ENCODE results near the gene ZYG11B.
A peak's percentile ranks its signal among the peaks of the same experiment; 100 is the strongest.
"Not testable (repeated sequence)": the region's sequence is repeated elsewhere in the genome, so short reads cannot be mapped to it uniquely, and the experiment has no call there.

The ZYG11B gene

GRCh38 chr1:52756020-52756419 is 29.8 kb downstream of the ZYG11B start:
- DNase-seq (ENCODE audit: low read depth) = no peak

GRCh38 chr1:52759908-52760307 is 33.7 kb downstream of the ZYG11B start:
- no peak for DNase-seq (ENCODE audit: low read depth)

- no peak for DNase-seq (ENCODE audit: low read depth)
These were observed 41.5 kb downstream of the ZYG11B start for GRCh38 chr1:52767596-52768280.

GRCh38 chr1:52769346-52770033 is 43.2 kb downstream of the ZYG11B start:
- DNase-seq (ENCODE audit: low read depth) = no peak

GRCh38 chr1:52771384-52771783 is 45.1 kb downstream of the ZYG11B start:
- DNase-seq (ENCODE audit: low read depth) = no peak

GRCh38 chr1:52786148-52786547 is 59.9 kb downstream of the ZYG11B start:
- DNase-seq (ENCODE audit: low read depth) = no peak

GRCh38 chr1:52790429-52790828 is 64.2 kb downstream of the ZYG11B start:
- not testable (repeated sequence) for DNase-seq (ENCODE audit: low read depth)

- DNase-seq (ENCODE audit: low read depth) = no peak
These were observed 65.8 kb downstream of the ZYG11B start for GRCh38 chr1:52792036-52792435.

GRCh38 chr1:52793717-52794116 is 67.5 kb downstream of the ZYG11B start:
- DNase-seq (ENCODE audit: low read depth) = not testable (repeated sequence)

GRCh38 chr1:52795464-52795863 is 69.2 kb downstream of the ZYG11B start:
- DNase-seq (ENCODE audit: low read depth) = no peak

GRCh38 chr1:52798331-52798730 is 72.1 kb downstream of the ZYG11B start:
- DNase-seq (ENCODE audit: low read depth) = no peak

- no peak for DNase-seq (ENCODE audit: low read depth)
These were observed 74.8 kb downstream of the ZYG11B start for GRCh38 chr1:52801011-52801410.

GRCh38 chr1:52804083-52804482 is 77.8 kb downstream of the ZYG11B start:
- not testable (repeated sequence) for DNase-seq (ENCODE audit: low read depth)

- DNase-seq (ENCODE audit: low read depth) = no peak
These were observed 88.2 kb downstream of the ZYG11B start for GRCh38 chr1:52814465-52814864.

- not testable (repeated sequence) for DNase-seq (ENCODE audit: low read depth)
These were observed 94.6 kb downstream of the ZYG11B start for GRCh38 chr1:52820830-52821229.

GRCh38 chr1:52825868-52826267 is 99.6 kb downstream of the ZYG11B start:
- DNase-seq (ENCODE audit: low read depth) = no peak

GRCh38 chr1:52834798-52835197 is 108.5 kb downstream of the ZYG11B start:
- no peak for DNase-seq (ENCODE audit: low read depth)

GRCh38 chr1:52836035-52836434 is 109.8 kb downstream of the ZYG11B start:
- no peak for DNase-seq (ENCODE audit: low read depth)

GRCh38 chr1:52839175-52839574 is 112.9 kb downstream of the ZYG11B start:
- not testable (repeated sequence) for DNase-seq (ENCODE audit: low read depth)

- DNase-seq (ENCODE audit: low read depth) = peak; percentile 21
These were observed 116.5 kb downstream of the ZYG11B start, which contains the start of gene ZYG11A for GRCh38 chr1:52842643-52843310. Gene ZYG11A (plus strand): TSS chr1:52842760. CDS start chr1:52842884, 124 bp downstream.

- DNase-seq (ENCODE audit: low read depth) = not testable (repeated sequence)
These were observed 118.9 kb downstream of the ZYG11B start for GRCh38 chr1:52845119-52845518.

GRCh38 chr1:52848423-52848822 is 122.2 kb downstream of the ZYG11B start:
- no peak for DNase-seq (ENCODE audit: low read depth)

- DNase-seq (ENCODE audit: low read depth) = no peak
These were observed 124.7 kb downstream of the ZYG11B start for GRCh38 chr1:52850951-52851350.

Data from stimulated activated CD8-positive, alpha-beta memory T cell treated with anti-CD3 and anti-CD28 coated beads, Interleukin-15, amount 100 ng/mL, for 1 hour (primary cell).